ENCODE measurements around the gene EIF2B2.

EIF2B2 gene

DNA sequence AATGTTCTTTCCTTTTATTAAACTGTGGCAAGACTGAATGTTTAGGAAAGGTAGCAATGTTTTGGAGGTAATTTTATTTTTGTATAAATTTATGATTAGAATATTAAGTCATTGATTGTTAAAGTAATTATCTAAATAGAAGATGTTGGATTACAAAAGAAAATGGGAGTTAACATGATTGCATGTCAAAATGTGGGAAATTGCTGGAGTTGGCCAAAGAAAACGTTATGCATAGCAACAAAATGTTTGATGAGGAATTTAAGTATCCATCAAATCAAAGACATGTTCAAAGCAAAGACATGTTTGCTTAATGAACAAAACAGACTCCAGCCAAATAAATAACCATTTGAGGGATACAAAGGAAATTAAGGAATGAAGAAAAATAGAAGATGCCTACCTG, 51.7 kb downstream of the EIF2B2 start:
- Mint-ChIP-seq H3K27me3 (ENCODE audit: low read depth, poor library complexity) (peaks cover 3% of the 10 kb centered on the region), H3K27ac (no peak overlapping the region), H3K9me3 (peaks cover 29% of the 10 kb centered on the region), H3K4me1 (peaks cover 6% of the 10 kb centered on the region), H3K4me3 (no peak overlapping the region), H3K36me3 (ENCODE audit: low read depth) (peaks cover 56% of the 10 kb centered on the region)
- TF ChIP-seq, protein P1, sequence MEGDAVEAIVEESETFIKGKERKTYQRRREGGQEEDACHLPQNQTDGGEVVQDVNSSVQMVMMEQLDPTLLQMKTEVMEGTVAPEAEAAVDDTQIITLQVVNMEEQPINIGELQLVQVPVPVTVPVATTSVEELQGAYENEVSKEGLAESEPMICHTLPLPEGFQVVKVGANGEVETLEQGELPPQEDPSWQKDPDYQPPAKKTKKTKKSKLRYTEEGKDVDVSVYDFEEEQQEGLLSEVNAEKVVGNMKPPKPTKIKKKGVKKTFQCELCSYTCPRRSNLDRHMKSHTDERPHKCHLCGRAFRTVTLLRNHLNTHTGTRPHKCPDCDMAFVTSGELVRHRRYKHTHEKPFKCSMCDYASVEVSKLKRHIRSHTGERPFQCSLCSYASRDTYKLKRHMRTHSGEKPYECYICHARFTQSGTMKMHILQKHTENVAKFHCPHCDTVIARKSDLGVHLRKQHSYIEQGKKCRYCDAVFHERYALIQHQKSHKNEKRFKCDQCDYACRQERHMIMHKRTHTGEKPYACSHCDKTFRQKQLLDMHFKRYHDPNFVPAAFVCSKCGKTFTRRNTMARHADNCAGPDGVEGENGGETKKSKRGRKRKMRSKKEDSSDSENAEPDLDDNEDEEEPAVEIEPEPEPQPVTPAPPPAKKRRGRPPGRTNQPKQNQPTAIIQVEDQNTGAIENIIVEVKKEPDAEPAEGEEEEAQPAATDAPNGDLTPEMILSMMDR (IDR thresholded peaks at IDR 0.05) = no peak
- no peak for DNase-seq

DNA sequence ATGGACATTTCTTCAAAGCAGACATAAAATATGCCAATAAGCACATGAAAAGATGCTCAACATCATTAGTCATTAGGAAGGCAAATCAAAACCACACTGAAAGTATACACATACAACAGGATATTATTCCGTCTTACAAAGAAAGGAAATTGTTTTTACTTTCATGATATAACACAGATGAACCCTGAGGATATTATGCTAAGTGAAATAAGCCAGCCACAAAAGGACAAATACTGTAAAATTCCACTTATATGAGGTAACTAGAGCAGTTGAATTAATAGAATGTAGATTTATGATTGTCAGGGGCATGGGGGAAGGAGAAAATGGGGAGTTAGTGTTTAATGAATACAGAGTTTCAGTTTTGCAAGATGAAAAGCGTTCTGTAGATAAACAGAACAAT, 56.9 kb downstream of the EIF2B2 start:
- H3K4me3 Mint-ChIP-seq = no peak overlapping the region
- TF ChIP-seq, protein P1 (IDR thresholded peaks at IDR 0.05) = no peak
- DNase-seq = no peak
- peaks cover 16% of the 10 kb centered on the region for H3K4me1 Mint-ChIP-seq
- peaks cover 59% of the 10 kb centered on the region for H3K36me3 Mint-ChIP-seq (ENCODE audit: low read depth)
- H3K27me3 Mint-ChIP-seq (ENCODE audit: low read depth, poor library complexity) = peaks cover 2% of the 10 kb centered on the region
- peaks cover 28% of the 10 kb centered on the region for H3K9me3 Mint-ChIP-seq
- H3K27ac Mint-ChIP-seq = no peak overlapping the region

DNA sequence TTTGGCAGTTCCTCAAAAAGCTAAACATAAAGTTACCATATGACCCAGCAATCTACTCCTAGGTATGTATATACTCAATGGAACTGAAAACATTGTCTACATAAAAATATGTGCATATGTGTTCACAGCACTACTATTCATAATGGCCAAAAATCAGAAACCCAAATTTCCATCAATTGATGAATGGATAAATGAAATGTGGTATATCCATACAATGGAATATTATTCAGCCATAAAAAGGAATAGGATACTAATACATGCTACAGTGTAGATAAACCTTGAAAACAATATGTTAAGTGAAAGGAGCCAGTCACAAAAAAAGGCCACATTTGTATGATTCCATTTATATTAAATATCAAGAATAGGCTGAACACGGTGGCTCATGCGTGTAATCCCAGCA, 57.7 kb downstream of the EIF2B2 start:
- no peak overlapping the region for H3K27ac Mint-ChIP-seq
- H3K9me3 Mint-ChIP-seq = peaks cover 28% of the 10 kb centered on the region
- DNase-seq = no peak
- no peak overlapping the region for H3K4me3 Mint-ChIP-seq
- H3K4me1 Mint-ChIP-seq = peaks cover 16% of the 10 kb centered on the region
- H3K27me3 Mint-ChIP-seq (ENCODE audit: low read depth, poor library complexity) = peaks cover 2% of the 10 kb centered on the region
- H3K36me3 Mint-ChIP-seq (ENCODE audit: low read depth) = peaks cover 57% of the 10 kb centered on the region
- TF ChIP-seq, protein P1 (IDR thresholded peaks at IDR 0.05) = no peak

Measured in nephron progenitor cell (in vitro differentiated cells).